H9 (cell line): ENCODE results near the gene ZNF76. TPM values are rescaled to one million over a fixed set of nuclear protein-coding genes. Genes with fewer than 3 reads are reported as not detected.

Experiments
- DNase-seq: peaks from one replicate; pipeline ENCODE4 v3.0.0-alpha.2; 2017
- H2AFZ ChIP-seq: one replicate; pipeline ENCODE4 v1.6.1; 2013; ENCODE audit warnings: mild to moderate bottlenecking, low read length, control low read depth, moderate library complexity
- H2AK5ac ChIP-seq: 2 replicates; pipeline ENCODE4 v1.6.1; 2013; ENCODE audit warnings: low read length, control low read depth, mixed read lengths; ENCODE audit not compliant: insufficient read length
- H2BK120ac ChIP-seq: one replicate; pipeline ENCODE4 v1.6.1; 2013; ENCODE audit warnings: low read depth, mild to moderate bottlenecking, low read length, control low read depth, inconsistent platforms; ENCODE audit not compliant: poor library complexity, severe bottlenecking
- H2BK12ac ChIP-seq: 2 replicates; pipeline ENCODE4 v1.6.1; 2013; ENCODE audit warnings: low read length, control low read depth, mixed read lengths, low read depth; ENCODE audit not compliant: insufficient read length
- H2BK15ac ChIP-seq: 2 replicates; pipeline ENCODE4 v1.6.1; 2013; ENCODE audit warnings: low read depth, low read length, control low read depth
- H2BK20ac ChIP-seq: one replicate; pipeline ENCODE4 v1.6.1; 2013; ENCODE audit warnings: low read depth, mild to moderate bottlenecking, low read length, control low read depth, inconsistent platforms; ENCODE audit not compliant: poor library complexity, severe bottlenecking
- H2BK5ac ChIP-seq: 2 replicates; pipeline ENCODE4 v1.6.1; 2013; ENCODE audit warnings: low read length, control low read depth, mixed read lengths; ENCODE audit not compliant: insufficient read length
- H3K14ac ChIP-seq: 2 replicates; pipeline ENCODE4 v1.6.1; 2013; ENCODE audit warnings: low read length, control low read depth; ENCODE audit not compliant: insufficient read depth
- H3K18ac ChIP-seq: 2 replicates; pipeline ENCODE4 v1.6.1; 2013; ENCODE audit warnings: low read depth, mild to moderate bottlenecking, mixed read lengths, low read length, control low read depth; ENCODE audit not compliant: insufficient read length
- H3K23ac ChIP-seq: 2 replicates; pipeline ENCODE4 v1.6.1; 2013; ENCODE audit warnings: low read length, control low read depth, mixed read lengths, low read depth; ENCODE audit not compliant: insufficient read length
- H3K23me2 ChIP-seq: 2 replicates; pipeline ENCODE4 v1.6.1; 2013; ENCODE audit warnings: low read depth, mild to moderate bottlenecking, mixed read lengths, low read length, control low read depth; ENCODE audit not compliant: insufficient read length, poor library complexity, severe bottlenecking
- H3K27ac ChIP-seq: 2 replicates; pipeline ENCODE4 v1.5.1; 2013; ENCODE audit warnings: low read length, control low read depth, mixed read lengths, low read depth; ENCODE audit not compliant: insufficient read length
- H3K27me3 ChIP-seq: 2 replicates; pipeline ENCODE4 v1.6.1; 2013; ENCODE audit warnings: low read length, control low read depth, inconsistent platforms; ENCODE audit not compliant: insufficient read depth
- H3K4ac ChIP-seq: 2 replicates; pipeline ENCODE4 v1.6.1; 2013; ENCODE audit warnings: low read depth, mild to moderate bottlenecking, control low read depth, inconsistent platforms, low read length, moderate library complexity
- H3K4me1 ChIP-seq: 2 replicates; pipeline ENCODE4 v1.6.1; 2013; ENCODE audit warnings: low read length, control low read depth, inconsistent platforms; ENCODE audit not compliant: insufficient read depth
- H3K4me2 ChIP-seq: 2 replicates; pipeline ENCODE4 v1.6.1; 2013; ENCODE audit warnings: low read length, control low read depth, mixed read lengths; ENCODE audit not compliant: insufficient read length, insufficient read depth
- H3K56ac ChIP-seq: 2 replicates; pipeline ENCODE4 v1.6.1; 2013; ENCODE audit warnings: low read depth, mild to moderate bottlenecking, mixed read lengths, low read length, control low read depth; ENCODE audit not compliant: insufficient read length
- H3K79me1 ChIP-seq: 2 replicates; pipeline ENCODE4 v1.6.1; 2013; ENCODE audit warnings: low read depth, mild to moderate bottlenecking, moderate library complexity, low read length, control low read depth, inconsistent platforms; ENCODE audit not compliant: insufficient read depth, poor library complexity, severe bottlenecking
- H3K79me2 ChIP-seq: 2 replicates; pipeline ENCODE4 v1.6.1; 2013; ENCODE audit warnings: low read length, control low read depth, inconsistent platforms; ENCODE audit not compliant: insufficient read depth
- H3K9ac ChIP-seq: 2 replicates; pipeline ENCODE4 v1.6.1; 2013; ENCODE audit warnings: low read length, control low read depth, mixed read lengths; ENCODE audit not compliant: insufficient read length; ENCODE audit errors: extremely low read depth
- H3K9me3 ChIP-seq: one replicate; pipeline ENCODE4 v1.6.1; 2013; ENCODE audit warnings: low read depth, low read length, inconsistent platforms; ENCODE audit not compliant: control insufficient read depth
- H3T11ph ChIP-seq: one replicate; pipeline ENCODE4 v1.6.1; 2013; ENCODE audit warnings: mild to moderate bottlenecking, low read length, control low read depth, inconsistent platforms
- H4K20me1 ChIP-seq: one replicate; pipeline ENCODE4 v1.6.1; 2013; ENCODE audit not compliant: control insufficient read depth, insufficient read length, insufficient read depth
- H4K5ac ChIP-seq: 2 replicates; pipeline ENCODE4 v1.6.1; 2013; ENCODE audit warnings: low read depth, mild to moderate bottlenecking, mixed read lengths, low read length, control low read depth; ENCODE audit not compliant: insufficient read length
- H4K8ac ChIP-seq: replicated peaks from 2 replicates; pipeline ENCODE4 v1.6.1; 2013; ENCODE audit warnings: low read length, control low read depth, mixed read lengths, low read depth; ENCODE audit not compliant: insufficient read length
- H4K91ac ChIP-seq: 2 replicates; pipeline ENCODE4 v1.6.1; 2013; ENCODE audit warnings: low read depth, mild to moderate bottlenecking, moderate library complexity, mixed read lengths, low read length, control low read depth; ENCODE audit not compliant: insufficient read length
- H3K27ac Mint-ChIP-seq, 3 experiments: 2 replicates in 2 of 3; 3 replicates in 1 of 3; pipeline ENCODE4 v1.8.0; 2020 to 2021; ENCODE audit warnings: mixed read lengths in 3 of 3, mild to moderate bottlenecking in 1 of 3, moderate library complexity in 1 of 3
- H3K27me3 Mint-ChIP-seq: 2 replicates; pipeline ENCODE4 v1.8.0; 2021; ENCODE audit warnings: low read depth, mild to moderate bottlenecking, moderate library complexity, mixed read lengths
- H3K36me3 Mint-ChIP-seq, 3 experiments: 2 replicates in 2 of 3; 3 replicates in 1 of 3; pipeline ENCODE4 v1.8.0; 2020 to 2021; ENCODE audit warnings: low read depth in 3 of 3, mixed read lengths in 3 of 3; ENCODE audit not compliant: insufficient read depth in 1 of 3
- H3K4me1 Mint-ChIP-seq, 2 experiments: 2 replicates each; pipeline ENCODE4 v1.8.0; 2020; ENCODE audit warnings: mixed read lengths in 2 of 2
- H3K4me3 Mint-ChIP-seq, 2 experiments: 2 replicates in 1 of 2; 3 replicates in 1 of 2; pipeline ENCODE4 v1.8.0; 2020 to 2021; ENCODE audit warnings: mild to moderate bottlenecking in 2 of 2, mixed read lengths in 2 of 2, moderate library complexity in 1 of 2
- H3K9me3 Mint-ChIP-seq, 2 experiments: 2 replicates in 1 of 2; 3 replicates in 1 of 2; pipeline ENCODE4 v1.8.0; 2020; ENCODE audit warnings: mild to moderate bottlenecking in 2 of 2, mixed read lengths in 2 of 2, moderate library complexity in 1 of 2
- WGBS: extraction: QIAGEN DNeasy Blood & Tissue Kit; methylation state at CpG from one replicate; pipeline ENCODE4 v1.1.7; 2013; ENCODE audit warnings: missing lambda C conversion rate, low lambda C conversion rate, mixed read lengths; ENCODE audit not compliant: insufficient read length; ENCODE audit errors: extremely low coverage; 5-methylcytosine and 5-hydroxymethylcytosine counted together
- total RNA-seq: library from RNA; stranded (reverse); gene quantifications from 2 replicates; pipeline ENCODE4 v1.2.1, GENCODE V29; 2021
- TF ChIP-seq, protein P1 (sequence below): fragments of 200-600 bp; sonication (generic); conservative IDR thresholded peaks from 3 replicates; pipeline ENCODE4 v1.8.0; 2021; ENCODE audit warnings: antibody characterized with exemption, mild to moderate bottlenecking

ZNF76 gene
- total RNA-seq, 1 experiment from 2014 or later = 21.1 TPM

GRCh38 chr6:35317483-35318195 is 58.1 kb downstream of the ZNF76 start:
- H2BK20ac ChIP-seq = no peak overlapping the region
- H3K79me2 ChIP-seq = no peaks in the 10 kb centered on the region
- H3K4me1 Mint-ChIP-seq = peaks cover 18 to 22% of the 10 kb centered on the region in 2 experiments
- H3K27ac ChIP-seq = no peak overlapping the region
- H3K4ac ChIP-seq = no peak overlapping the region
- no peak overlapping the region for H3K23ac ChIP-seq
- peak; percentile 45 for DNase-seq
- H4K91ac ChIP-seq = no peak overlapping the region
- TF ChIP-seq, protein P1, sequence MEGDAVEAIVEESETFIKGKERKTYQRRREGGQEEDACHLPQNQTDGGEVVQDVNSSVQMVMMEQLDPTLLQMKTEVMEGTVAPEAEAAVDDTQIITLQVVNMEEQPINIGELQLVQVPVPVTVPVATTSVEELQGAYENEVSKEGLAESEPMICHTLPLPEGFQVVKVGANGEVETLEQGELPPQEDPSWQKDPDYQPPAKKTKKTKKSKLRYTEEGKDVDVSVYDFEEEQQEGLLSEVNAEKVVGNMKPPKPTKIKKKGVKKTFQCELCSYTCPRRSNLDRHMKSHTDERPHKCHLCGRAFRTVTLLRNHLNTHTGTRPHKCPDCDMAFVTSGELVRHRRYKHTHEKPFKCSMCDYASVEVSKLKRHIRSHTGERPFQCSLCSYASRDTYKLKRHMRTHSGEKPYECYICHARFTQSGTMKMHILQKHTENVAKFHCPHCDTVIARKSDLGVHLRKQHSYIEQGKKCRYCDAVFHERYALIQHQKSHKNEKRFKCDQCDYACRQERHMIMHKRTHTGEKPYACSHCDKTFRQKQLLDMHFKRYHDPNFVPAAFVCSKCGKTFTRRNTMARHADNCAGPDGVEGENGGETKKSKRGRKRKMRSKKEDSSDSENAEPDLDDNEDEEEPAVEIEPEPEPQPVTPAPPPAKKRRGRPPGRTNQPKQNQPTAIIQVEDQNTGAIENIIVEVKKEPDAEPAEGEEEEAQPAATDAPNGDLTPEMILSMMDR = no peak
- H3K27ac Mint-ChIP-seq = no peak overlapping the region
- no peaks in the 10 kb centered on the region; a peak in 1 of 5 replicates for H3K9me3 Mint-ChIP-seq
- H3K27me3 ChIP-seq = peaks cover 3% of the 10 kb centered on the region; the same call in 1 of the 2 replicates
- no peak overlapping the region for H4K8ac ChIP-seq
- H2AFZ ChIP-seq = no peak overlapping the region
- peaks cover 28% of the 10 kb centered on the region for H3K27me3 Mint-ChIP-seq
- H3K9ac ChIP-seq = peak overlapping the region; percentile 3
- H4K5ac ChIP-seq = no peak overlapping the region
- no peaks in the 10 kb centered on the region for H3K9me3 ChIP-seq
- peak overlapping the region; percentile 43 for H3K4me2 ChIP-seq
- peaks cover 0 to 5% (median 0%) of the 10 kb centered on the region in 3 experiments; a peak in 2 of 7 replicates for H3K36me3 Mint-ChIP-seq
- H3K23me2 ChIP-seq = peaks cover 10% of the 10 kb centered on the region
- no peak overlapping the region for H3T11ph ChIP-seq
- no peak overlapping the region for H2AK5ac ChIP-seq
- H2BK5ac ChIP-seq = no peak overlapping the region
- peak overlapping the region; percentile 70 to 86 for H3K4me3 Mint-ChIP-seq
- no CpG with 5 or more reads among the region's 28 CpGs for WGBS
- H2BK12ac ChIP-seq = no peak overlapping the region
- no peak overlapping the region for H3K56ac ChIP-seq
- H3K79me1 ChIP-seq = no peaks in the 10 kb centered on the region
- H4K20me1 ChIP-seq = no peaks in the 10 kb centered on the region
- no peak overlapping the region for H3K18ac ChIP-seq
- no peak overlapping the region for H2BK15ac ChIP-seq
- no peak overlapping the region for H2BK120ac ChIP-seq
- peaks cover 3% of the 10 kb centered on the region for H3K4me1 ChIP-seq
- H3K14ac ChIP-seq = no peak overlapping the region; the same call in 1 of the 2 replicates
